Kidney (tissue), 14 donors: ENCODE measurements around the gene SYNGR2. TPM values are rescaled to one million over a fixed set of nuclear protein-coding genes. Genes with fewer than 3 reads are reported as not detected.

ENCODE experiments used
- DNase-seq, 5 donors: peaks; one replicate each; pipeline ENCODE4 v3.0.0-alpha.2; 2013 to 2020
- FAIRE-seq: peaks from 2 replicates; lab custom pipeline; 2012; peaks lifted over from hg19 to GRCh38; lab: Jason Lieb, UNC
- H3K27ac ChIP-seq, 2 donors: one replicate each; pipeline ENCODE4 v1.7.0; 2013; ENCODE audit warnings: low read depth in 2 of 2, low read length in 2 of 2, inconsistent platforms in 1 of 2
- H3K27me3 ChIP-seq: one replicate; pipeline ENCODE4 v1.7.1; 2013; ENCODE audit warnings: low read length, inconsistent platforms; ENCODE audit not compliant: control insufficient read depth, insufficient read depth
- H3K36me3 ChIP-seq, 3 donors: one replicate each; pipeline versions ENCODE4 v1.7.0 to v1.7.1; 2013; ENCODE audit warnings: low read length in 3 of 3, control low read depth in 1 of 3, inconsistent platforms in 1 of 3; ENCODE audit not compliant: insufficient read depth in 3 of 3, control insufficient read depth in 2 of 3
- H3K4me1 ChIP-seq, 3 donors: one replicate each; pipeline versions ENCODE4 v1.7.0 to v1.7.1; 2013; ENCODE audit warnings: low read length in 3 of 3, inconsistent platforms in 1 of 3, low read depth in 1 of 3; ENCODE audit not compliant: control insufficient read depth in 2 of 3, insufficient read depth in 2 of 3
- H3K4me3 ChIP-seq, 3 donors: one replicate each; pipeline versions ENCODE4 v1.7.0 to v1.8.1; 2013; ENCODE audit warnings: low read length in 3 of 3, control low read depth in 1 of 3, inconsistent platforms in 1 of 3
- H3K9ac ChIP-seq, 3 donors: one replicate each; pipeline versions ENCODE4 v1.7.0 to v1.7.1; 2013; ENCODE audit warnings: low read length in 3 of 3, control low read depth in 1 of 3, inconsistent platforms in 1 of 3
- H3K9me3 ChIP-seq, 3 donors: one replicate each; pipeline versions ENCODE4 v1.7.0 to v1.7.1; 2013; ENCODE audit warnings: low read length in 3 of 3, control low read depth in 1 of 3, inconsistent platforms in 1 of 3; ENCODE audit not compliant: control insufficient read depth in 2 of 3, insufficient read depth in 1 of 3
- intact Hi-C: fragments of 100-400 bp; cut with DNase I; formaldehyde crosslinking; loops from one replicate; pipeline ENCODE4 v1.11.1; 2022
- polyA plus RNA-seq: library from polyadenylated mRNA; stranded (reverse); fragments of 350-450 nt; fragmentation: Illumina TruSeq; extraction: RNeasy Lipid Tissue Mini Kit (QIAGEN cat#74804); gene quantifications from one replicate; pipeline ENCODE4 v1.2.3, GENCODE V29; 2014; ENCODE audit warnings: low read depth, low replicate concordance; ENCODE audit not compliant: insufficient read depth
- total RNA-seq: library from RNA; stranded (reverse); fragmentation: NEBNext Ultra II Directional; extraction: Animal tissue kit (Norgen Biotek cat#: 25700); gene quantifications from one replicate; pipeline ENCODE4 v1.2.1, GENCODE V29; 2021
- TF ChIP-seq, protein P1 (sequence below): IDR thresholded peaks from 3 replicates; pipeline ENCODE4 v1.5.1; 2012; ENCODE audit warnings: mild to moderate bottlenecking, moderate library complexity, borderline replicate concordance; ENCODE audit not compliant: insufficient read depth; ENCODE audit errors: extremely low read depth
- donor health status: control.
- donor health status: control.
- donor health status: control.
- donor health status: control.
- donor health status: control.
- donor health status: DM: yes; HTN: yes; CAD: no.
- donor health status: Normal renal cell carcinoma (clear cell type).

SYNGR2 gene
- total and polyA plus RNA-seq, 2 donors from 2014 or later = 149 to 165 TPM

DNA sequence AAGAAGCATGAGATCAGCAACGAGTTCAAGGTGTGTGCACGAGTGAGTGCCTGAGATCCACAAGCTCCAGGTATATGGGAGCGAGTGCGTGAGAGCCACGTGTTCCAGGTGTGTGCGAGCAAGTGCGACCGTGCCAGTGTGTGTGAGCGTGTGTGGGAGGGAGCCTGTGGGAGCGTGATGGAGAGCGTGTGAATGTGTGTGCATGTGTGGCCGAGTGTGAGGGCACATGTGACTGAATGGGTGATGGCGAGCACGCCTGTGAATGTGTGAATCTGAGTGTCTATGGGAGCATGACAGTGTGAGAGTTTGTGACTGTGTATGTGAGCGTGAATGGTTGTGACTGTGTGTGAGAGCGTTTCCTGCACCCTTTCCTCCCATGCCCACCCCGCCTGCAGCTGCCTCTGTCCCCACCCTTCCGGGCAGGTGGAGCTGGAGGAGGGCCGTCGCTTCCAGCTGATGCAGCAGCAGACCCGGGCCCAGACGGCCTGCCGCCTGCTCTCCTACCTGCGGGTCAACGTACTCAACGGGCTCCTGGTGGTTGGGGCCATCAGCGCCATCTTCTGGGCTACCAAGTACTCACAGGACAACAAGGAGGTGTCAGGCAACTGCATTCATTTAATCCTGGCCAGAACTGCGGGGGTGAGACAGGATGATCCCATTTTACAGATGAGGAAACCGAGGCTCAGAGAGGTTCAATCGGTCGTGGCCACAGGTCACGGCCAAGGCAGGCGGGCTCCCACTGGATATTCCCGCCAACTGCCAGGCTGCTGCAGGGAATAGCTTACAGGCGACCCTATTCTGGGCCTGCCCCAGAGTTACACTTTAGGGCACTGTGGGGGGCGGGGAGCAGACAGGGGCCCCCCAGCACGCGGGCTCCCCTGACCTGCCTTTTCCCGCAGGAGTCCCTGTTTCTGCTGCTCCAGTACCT lies 34.1 kb upstream of the SYNGR2 start:
- Histone ChIP-seq H3K27me3 (no peaks in the 10 kb centered on the region), H3K36me3 (no peaks in the 10 kb centered on the region), H3K4me1 (peaks cover 0 to 13% (median 0%) of the 10 kb centered on the region in 3 donors), H3K27ac (no peak overlapping the region), H3K9me3 (no peaks in the 10 kb centered on the region), H3K4me3 (no peak overlapping the region), H3K9ac (no peak overlapping the region)
- no peak for FAIRE-seq
- TF ChIP-seq, protein P1, sequence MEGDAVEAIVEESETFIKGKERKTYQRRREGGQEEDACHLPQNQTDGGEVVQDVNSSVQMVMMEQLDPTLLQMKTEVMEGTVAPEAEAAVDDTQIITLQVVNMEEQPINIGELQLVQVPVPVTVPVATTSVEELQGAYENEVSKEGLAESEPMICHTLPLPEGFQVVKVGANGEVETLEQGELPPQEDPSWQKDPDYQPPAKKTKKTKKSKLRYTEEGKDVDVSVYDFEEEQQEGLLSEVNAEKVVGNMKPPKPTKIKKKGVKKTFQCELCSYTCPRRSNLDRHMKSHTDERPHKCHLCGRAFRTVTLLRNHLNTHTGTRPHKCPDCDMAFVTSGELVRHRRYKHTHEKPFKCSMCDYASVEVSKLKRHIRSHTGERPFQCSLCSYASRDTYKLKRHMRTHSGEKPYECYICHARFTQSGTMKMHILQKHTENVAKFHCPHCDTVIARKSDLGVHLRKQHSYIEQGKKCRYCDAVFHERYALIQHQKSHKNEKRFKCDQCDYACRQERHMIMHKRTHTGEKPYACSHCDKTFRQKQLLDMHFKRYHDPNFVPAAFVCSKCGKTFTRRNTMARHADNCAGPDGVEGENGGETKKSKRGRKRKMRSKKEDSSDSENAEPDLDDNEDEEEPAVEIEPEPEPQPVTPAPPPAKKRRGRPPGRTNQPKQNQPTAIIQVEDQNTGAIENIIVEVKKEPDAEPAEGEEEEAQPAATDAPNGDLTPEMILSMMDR = peak; percentile 37
- intact Hi-C loops = no loop called here
- DNase-seq = peak; percentile 64 to 89 (median 71)

DNA sequence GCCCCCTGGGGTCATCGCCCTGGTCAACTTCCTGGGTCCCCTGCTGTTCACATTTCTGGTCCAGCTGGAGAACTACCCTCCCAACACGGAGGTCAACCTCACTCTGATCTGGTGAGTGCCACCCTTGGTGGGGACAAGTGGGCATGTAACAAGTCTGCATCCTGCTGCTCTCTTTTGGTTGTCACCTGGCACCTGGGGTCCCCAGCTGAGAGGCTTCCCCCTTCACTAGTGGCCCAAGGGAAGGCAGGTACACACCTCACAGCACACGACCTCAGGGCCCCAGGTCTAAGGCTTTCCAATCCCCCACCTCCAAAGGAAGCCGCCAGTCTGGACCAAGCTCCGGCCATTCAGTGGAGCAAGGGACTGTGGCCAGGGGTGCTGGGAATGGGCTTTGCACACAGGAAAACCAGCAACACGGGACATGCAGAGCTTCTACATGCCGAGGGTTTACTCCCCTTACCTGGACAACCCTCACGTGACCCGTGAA lies 33.4 kb upstream of the SYNGR2 start:
- intact Hi-C loops = no loop called here
- H3K4me1 ChIP-seq = peaks cover 0 to 7% (median 0%) of the 10 kb centered on the region in 3 donors

DNA sequence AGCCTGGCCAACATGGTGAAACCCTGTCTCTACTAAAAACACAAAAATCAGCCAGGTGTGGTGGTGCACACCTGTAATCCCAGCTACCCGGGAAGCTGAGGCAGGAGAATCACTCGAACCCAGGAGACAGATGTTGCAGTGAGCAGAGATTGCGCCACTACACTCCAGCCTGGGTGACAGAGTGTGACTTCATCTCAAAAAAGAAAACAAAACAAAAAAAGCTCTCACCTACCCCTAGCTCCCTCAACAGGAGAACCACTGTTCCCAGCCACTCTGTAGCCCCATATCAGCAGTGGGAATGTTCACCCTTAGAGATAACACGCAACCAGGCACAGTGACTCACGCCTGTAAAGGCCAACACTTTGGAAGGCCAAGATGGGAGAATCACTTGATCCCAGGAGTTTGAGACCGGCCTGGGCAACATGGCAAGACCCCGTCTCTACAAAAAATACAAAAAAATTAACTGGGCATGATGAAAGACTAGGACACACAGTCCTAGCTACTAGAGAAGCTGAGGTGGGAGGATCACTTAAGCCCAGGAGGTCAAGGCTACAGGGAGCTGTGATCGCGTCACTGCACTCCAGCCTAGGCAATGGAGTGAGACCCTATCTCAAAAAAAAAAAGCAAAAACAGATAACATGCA lies 32.4 kb upstream of the SYNGR2 start:
- intact Hi-C loops = no loop called here
- H3K27ac ChIP-seq = no peak overlapping the region
- FAIRE-seq = no peak

More for the DNA sequence above, 33.4 kb upstream of the SYNGR2 start:
- Histone ChIP-seq H3K4me3 (no peak overlapping the region), H3K27ac (no peak overlapping the region), H3K9me3 (no peaks in the 10 kb centered on the region), H3K36me3 (no peaks in the 10 kb centered on the region), H3K9ac (no peak overlapping the region), H3K27me3 (no peaks in the 10 kb centered on the region)
- DNase-seq (no peak), FAIRE-seq (no peak)
- TF ChIP-seq, protein P1 = no peak

More for the DNA sequence above, 32.4 kb upstream of the SYNGR2 start:
- no peak overlapping the region for H3K9ac ChIP-seq
- no peak for DNase-seq
- H3K27me3 ChIP-seq = no peaks in the 10 kb centered on the region
- no peak overlapping the region for H3K4me3 ChIP-seq
- H3K9me3 ChIP-seq = no peaks in the 10 kb centered on the region
- TF ChIP-seq, protein P1 = no peak
- H3K4me1 ChIP-seq = peaks cover 0 to 2% (median 0%) of the 10 kb centered on the region in 3 donors
- H3K36me3 ChIP-seq = no peaks in the 10 kb centered on the region
